Neural cell (in vitro differentiated cells): Measurements from ENCODE around the gene ENO1. TPM values are rescaled to one million over a fixed set of nuclear protein-coding genes. Genes with fewer than 3 reads are reported as not detected.

Experiments used
- H2AFZ ChIP-seq: fragments of 200-600, 300-800 bp; sonication (generic), shearing (Covaris generic); 2 replicates; pipeline ENCODE4 v1.6.0; 2014; ENCODE audit warnings: low read depth, mild to moderate bottlenecking, antibody characterized with exemption, low read length, moderate library complexity
- H3F3A ChIP-seq: fragments of 200-600 bp; shearing (Covaris generic); 2 replicates; pipeline ENCODE4 v1.6.1; 2016; ENCODE audit warnings: mild to moderate bottlenecking, moderate library complexity, mixed read lengths, antibody characterized with exemption, low read length; ENCODE audit not compliant: insufficient read depth, poor library complexity, severe bottlenecking
- H3K27ac ChIP-seq: fragments of 200-600, 300-800 bp; sonication (generic), shearing (Covaris generic); 2 replicates; pipeline ENCODE4 v1.5.1; 2014; ENCODE audit warnings: mild to moderate bottlenecking, low read length, moderate library complexity
- H3K27me3 ChIP-seq: fragments of 300-800, 200-600 bp; sonication (generic), shearing (Covaris generic); 2 replicates; pipeline ENCODE4 v1.6.0; 2014; ENCODE audit warnings: mild to moderate bottlenecking, low read depth, low read length, moderate library complexity; ENCODE audit not compliant: insufficient read depth
- H3K36me3 ChIP-seq: fragments of 300-800, 200-600 bp; sonication (generic), shearing (Covaris generic); 2 replicates; pipeline ENCODE4 v1.5.1; 2014; ENCODE audit warnings: mild to moderate bottlenecking, antibody characterized with exemption, low read length, moderate library complexity; ENCODE audit not compliant: insufficient read depth
- H3K4me2 ChIP-seq: fragments of 300-800, 200-600 bp; sonication (generic), shearing (Covaris generic); 2 replicates; pipeline ENCODE4 v1.6.0; 2014; ENCODE audit warnings: mild to moderate bottlenecking, low read length
- H3K4me3 ChIP-seq: fragments of 300-800, 200-600 bp; sonication (generic), shearing (Covaris generic); 2 replicates; pipeline ENCODE4 v1.5.1; 2014; ENCODE audit warnings: mild to moderate bottlenecking, low read length, moderate library complexity
- H3K79me2 ChIP-seq: fragments of 200-600 bp; shearing (Covaris generic); replicated peaks from 2 replicates; pipeline ENCODE4 v1.6.0; 2014; ENCODE audit warnings: mild to moderate bottlenecking, low read length, moderate library complexity; ENCODE audit not compliant: insufficient read depth
- H3K9ac ChIP-seq: fragments of 300-800, 200-600 bp; sonication (generic), shearing (Covaris generic); 2 replicates; pipeline ENCODE4 v1.6.1; 2016; ENCODE audit warnings: mild to moderate bottlenecking, low read length, mixed read lengths
- H3K9me2 ChIP-seq: fragments of 200-600 bp; shearing (Covaris generic); 2 replicates; pipeline ENCODE4 v1.6.1; 2016; ENCODE audit warnings: mild to moderate bottlenecking, low read length, mixed read lengths; ENCODE audit not compliant: insufficient read depth
- H3K9me3 ChIP-seq: fragments of 200-600, 300-800 bp; sonication (generic), shearing (Covaris generic); 2 replicates; pipeline ENCODE4 v1.6.1; 2016; ENCODE audit warnings: mild to moderate bottlenecking, mixed run types, low read length, moderate library complexity, mixed read lengths
- H4K20me1 ChIP-seq: fragments of 200-600 bp; shearing (Covaris generic); 2 replicates; pipeline ENCODE4 v1.6.1; 2016; ENCODE audit warnings: mild to moderate bottlenecking, mixed run types; ENCODE audit not compliant: insufficient read depth
- CTCF ChIP-seq: fragments of 450-650 bp; IDR thresholded peaks from 2 replicates; pipeline ENCODE4 v1.5.1; 2014; ENCODE audit warnings: antibody characterized with exemption, mild to moderate bottlenecking, moderate library complexity; ENCODE audit not compliant: poor library complexity, severe bottlenecking
- EP300 ChIP-seq: fragments of 450-650 bp; conservative IDR thresholded peaks from 2 replicates; pipeline ENCODE4 v1.6.1; 2014; ENCODE audit warnings: antibody characterized with exemption, mild to moderate bottlenecking, moderate library complexity; ENCODE audit not compliant: poor library complexity, severe bottlenecking
- EZH2 ChIP-seq: fragments of 200-600, 300-800 bp; shearing (Covaris generic), sonication (generic); IDR thresholded peaks from 2 replicates; pipeline ENCODE4 v1.6.1; 2014; ENCODE audit warnings: antibody characterized with exemption, low read length, borderline replicate concordance, mild to moderate bottlenecking; ENCODE audit not compliant: insufficient read depth, poor library complexity, severe bottlenecking
- MXI1 ChIP-seq: fragments of 450-650 bp; conservative IDR thresholded peaks from 2 replicates; pipeline ENCODE4 v1.6.1; 2014; ENCODE audit warnings: antibody characterized with exemption, mild to moderate bottlenecking; ENCODE audit not compliant: poor library complexity, severe bottlenecking
- POLR2AphosphoS5 ChIP-seq: IDR thresholded peaks from 2 replicates; pipeline ENCODE4 v1.6.1; 2012
- RAD21 ChIP-seq: fragments of 450-650 bp; conservative IDR thresholded peaks from 2 replicates; pipeline ENCODE4 v1.6.1; 2014; ENCODE audit warnings: antibody characterized with exemption, mild to moderate bottlenecking, moderate library complexity
- REST ChIP-seq: IDR thresholded peaks from 2 replicates; pipeline ENCODE4 v1.6.1; 2012; ENCODE audit warnings: borderline replicate concordance
- SMC3 ChIP-seq: fragments of 450-650 bp; conservative IDR thresholded peaks from 2 replicates; pipeline ENCODE4 v1.6.1; 2014; ENCODE audit warnings: antibody characterized with exemption, mild to moderate bottlenecking, moderate library complexity; ENCODE audit not compliant: poor library complexity
- TAF1 ChIP-seq: IDR thresholded peaks from 2 replicates; pipeline ENCODE4 v1.6.1; 2012; ENCODE audit warnings: low read depth
- polyA plus RNA-seq: library from polyadenylated mRNA; depleted of rRNA; stranded (reverse); fragments of >200 nt; gene quantifications from 2 replicates; pipeline ENCODE4 v1.2.3, GENCODE V29; 2014

The ENO1 gene
- polyA plus RNA-seq, 1 donor from 2014 or later = 199 TPM

GRCh38 chr1:8844501-8845006 lies 33.9 kb downstream of the ENO1 start:
- no peak overlapping the region for H3K27ac ChIP-seq

GRCh38 chr1:8841395-8841794 lies 37.1 kb downstream of the ENO1 start:
- H3K9ac ChIP-seq = no peak overlapping the region
- H3K4me3 ChIP-seq = no peak overlapping the region
- H3K9me3 ChIP-seq = no peaks in the 10 kb centered on the region
- H2AFZ ChIP-seq = no peak overlapping the region
- no peak overlapping the region for H3K4me2 ChIP-seq
- H3K36me3 ChIP-seq = no peaks in the 10 kb centered on the region
- H3K27ac ChIP-seq = no peak overlapping the region
- no peaks in the 10 kb centered on the region for H4K20me1 ChIP-seq
- no peaks in the 10 kb centered on the region for H3K79me2 ChIP-seq
- no peaks in the 10 kb centered on the region for H3F3A ChIP-seq
- no peaks in the 10 kb centered on the region for H3K27me3 ChIP-seq
- no peaks in the 10 kb centered on the region for H3K9me2 ChIP-seq
- TF ChIP-seq RAD21 (no peak), EZH2 (no peak), POLR2AphosphoS5 (no peak), TAF1 (no peak), EP300 (no peak), CTCF (no peak), SMC3 (no peak), MXI1 (no peak)

More at GRCh38 chr1:8844501-8845006, 33.9 kb downstream of the ENO1 start:
- Histone ChIP-seq H4K20me1 (no peaks in the 10 kb centered on the region), H3F3A (no peaks in the 10 kb centered on the region), H3K4me3 (no peak overlapping the region), H3K9me3 (no peaks in the 10 kb centered on the region), H3K4me2 (no peak overlapping the region), H3K9ac (no peak overlapping the region), H3K79me2 (no peaks in the 10 kb centered on the region), H3K9me2 (no peaks in the 10 kb centered on the region), H2AFZ (no peak overlapping the region), H3K36me3 (no peaks in the 10 kb centered on the region), H3K27me3 (no peaks in the 10 kb centered on the region)
- TF ChIP-seq CTCF = no peak
- no peak for TF ChIP-seq POLR2AphosphoS5
- no peak for TF ChIP-seq REST
- no peak for TF ChIP-seq RAD21
- TF ChIP-seq TAF1 = no peak
- no peak for TF ChIP-seq MXI1
- TF ChIP-seq EZH2 = no peak
- TF ChIP-seq EP300 = no peak
- no peak for TF ChIP-seq SMC3
